B cell (primary cell): ENCODE data around the gene INKA2.

ENCODE experiments used
- EZH2 ChIP-seq: IDR thresholded peaks from 2 replicates; pipeline ENCODE4 v1.6.1; 2012; ENCODE audit warnings: borderline replicate concordance, low read depth, mild to moderate bottlenecking, moderate library complexity, low read length; ENCODE audit not compliant: insufficient read depth, poor library complexity, severe bottlenecking
- TF ChIP-seq, protein P1 (sequence below): fragments of 200-600 bp; IDR thresholded peaks from one replicate; pipeline ENCODE4 v1.8.0; 2022; ENCODE audit warnings: antibody characterized with exemption, mild to moderate bottlenecking

DNA sequence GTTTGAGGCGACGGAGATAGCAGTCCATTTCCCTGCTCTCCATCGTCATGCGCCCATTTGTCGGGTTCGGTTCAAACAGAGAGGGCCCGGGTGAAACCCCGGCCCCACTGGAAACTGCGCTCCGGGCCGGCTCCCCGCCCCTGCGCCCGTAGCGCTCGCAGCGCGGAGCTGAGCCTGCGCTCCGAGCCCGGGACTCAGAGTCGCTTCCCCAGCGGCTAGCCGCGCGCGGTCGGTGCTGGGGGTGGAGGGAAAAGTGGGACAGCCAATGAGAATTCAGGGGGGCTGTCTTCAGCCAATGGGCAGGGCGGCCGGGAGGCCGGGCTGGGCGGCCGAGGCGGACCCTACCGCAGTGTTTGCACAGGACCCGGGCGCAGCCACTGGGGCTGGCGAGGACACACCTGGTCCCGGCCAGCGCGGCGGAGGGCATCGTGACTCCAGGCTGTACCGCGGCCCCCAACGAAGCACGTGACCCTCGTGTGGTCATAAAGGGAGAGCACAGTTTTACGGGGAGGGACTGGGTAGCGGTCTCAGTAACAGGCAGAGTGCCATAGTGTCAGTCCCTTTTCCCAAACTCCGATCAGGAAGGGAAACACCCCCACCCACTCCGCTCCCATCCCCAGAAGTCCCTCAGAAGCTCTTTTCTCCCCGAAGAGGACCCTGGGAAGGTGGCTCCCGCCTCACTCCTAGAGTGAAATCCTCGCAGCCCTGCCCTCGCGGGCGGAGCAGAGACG lies at the start of gene INKA2:
- TF ChIP-seq, protein P1, sequence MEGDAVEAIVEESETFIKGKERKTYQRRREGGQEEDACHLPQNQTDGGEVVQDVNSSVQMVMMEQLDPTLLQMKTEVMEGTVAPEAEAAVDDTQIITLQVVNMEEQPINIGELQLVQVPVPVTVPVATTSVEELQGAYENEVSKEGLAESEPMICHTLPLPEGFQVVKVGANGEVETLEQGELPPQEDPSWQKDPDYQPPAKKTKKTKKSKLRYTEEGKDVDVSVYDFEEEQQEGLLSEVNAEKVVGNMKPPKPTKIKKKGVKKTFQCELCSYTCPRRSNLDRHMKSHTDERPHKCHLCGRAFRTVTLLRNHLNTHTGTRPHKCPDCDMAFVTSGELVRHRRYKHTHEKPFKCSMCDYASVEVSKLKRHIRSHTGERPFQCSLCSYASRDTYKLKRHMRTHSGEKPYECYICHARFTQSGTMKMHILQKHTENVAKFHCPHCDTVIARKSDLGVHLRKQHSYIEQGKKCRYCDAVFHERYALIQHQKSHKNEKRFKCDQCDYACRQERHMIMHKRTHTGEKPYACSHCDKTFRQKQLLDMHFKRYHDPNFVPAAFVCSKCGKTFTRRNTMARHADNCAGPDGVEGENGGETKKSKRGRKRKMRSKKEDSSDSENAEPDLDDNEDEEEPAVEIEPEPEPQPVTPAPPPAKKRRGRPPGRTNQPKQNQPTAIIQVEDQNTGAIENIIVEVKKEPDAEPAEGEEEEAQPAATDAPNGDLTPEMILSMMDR = no peak
- no peak for TF ChIP-seq EZH2
